Mucosa of rectum (tissue), 2 donors: ENCODE data around the gene MMP15.
A peak's percentile ranks its signal among the peaks of the same experiment; 100 is the strongest.
"Not testable (repeated sequence)": the region's sequence is repeated elsewhere in the genome, so short reads cannot be mapped to it uniquely, and the experiment has no call there.

Experiments
- H3K27ac ChIP-seq, 2 donors: one replicate each; pipeline ENCODE4 v1.7.0; 2013; ENCODE audit warnings: inconsistent platforms in 2 of 2, low read depth in 2 of 2, low read length in 2 of 2
- H3K27me3 ChIP-seq, 2 donors: one replicate each; pipeline ENCODE4 v1.7.0; 2013; ENCODE audit warnings: low read length in 2 of 2; ENCODE audit not compliant: control insufficient read depth in 2 of 2, insufficient read depth in 2 of 2
- H3K36me3 ChIP-seq, 2 donors: one replicate each; pipeline ENCODE4 v1.7.0; 2013; ENCODE audit warnings: low read length in 2 of 2; ENCODE audit not compliant: control insufficient read depth in 2 of 2, insufficient read depth in 2 of 2
- H3K4me1 ChIP-seq, 2 donors: one replicate each; pipeline ENCODE4 v1.7.0; 2013; ENCODE audit warnings: low read length in 2 of 2, mild to moderate bottlenecking in 1 of 2; ENCODE audit not compliant: control insufficient read depth in 2 of 2, insufficient read depth in 2 of 2
- H3K4me3 ChIP-seq, 2 donors: one replicate each; pipeline ENCODE4 v1.7.0; 2013; ENCODE audit warnings: low read length in 2 of 2
- H3K9ac ChIP-seq, 2 donors: one replicate each; pipeline ENCODE4 v1.7.0; 2013; ENCODE audit warnings: low read length in 2 of 2, low read depth in 1 of 2, mild to moderate bottlenecking in 1 of 2
- H3K9me3 ChIP-seq, 2 donors: one replicate each; pipeline ENCODE4 v1.7.0; 2013; ENCODE audit warnings: low read length in 2 of 2; ENCODE audit not compliant: control insufficient read depth in 2 of 2
- donor health status: healthy.
- donor health status: Normal muscosa, but diverticular disease.

Gene MMP15

DNA sequence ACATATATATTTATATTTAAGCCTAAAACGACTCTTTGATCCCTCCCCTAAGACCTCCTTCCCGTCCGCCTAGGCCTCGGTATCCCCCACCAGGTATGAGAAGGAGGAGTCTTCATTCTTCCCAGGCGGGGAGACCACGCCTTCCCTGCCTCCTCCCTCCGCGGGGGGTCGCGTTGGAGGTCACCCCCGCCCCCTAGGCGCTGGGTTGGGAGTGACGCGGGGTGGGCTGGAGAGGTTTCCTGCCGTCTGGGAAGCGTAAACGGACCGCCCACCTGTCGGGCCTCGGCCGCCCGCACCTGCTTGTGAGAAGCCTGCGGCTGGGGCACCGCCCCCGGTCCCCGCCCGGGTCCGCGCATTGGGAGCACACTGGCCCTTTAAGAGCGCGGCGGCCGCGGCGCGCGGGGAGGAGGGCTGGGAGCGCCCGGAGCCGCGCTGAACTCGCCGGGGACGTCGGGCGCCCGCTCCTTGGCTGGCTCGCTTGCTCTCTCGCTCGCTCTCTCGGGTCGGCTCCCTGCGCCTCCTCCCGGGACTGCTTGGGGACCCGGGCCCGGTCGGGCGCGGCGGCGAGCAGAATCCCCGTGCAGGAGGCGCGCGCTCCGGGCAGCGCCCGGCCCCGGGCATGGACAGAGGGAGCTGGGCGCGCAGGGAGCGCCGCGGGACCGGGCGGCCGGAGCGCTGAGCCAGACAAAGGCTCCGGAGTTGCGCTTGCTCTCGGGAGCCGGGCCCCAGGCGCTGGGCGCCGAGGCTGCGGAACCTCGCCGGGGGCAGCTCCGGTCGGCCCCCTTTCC, at the start of gene MMP15:
Gene MMP15, plus strand, starts transcription at position 404 of the 788 bp plus-strand sequence. CDS start 597 bp downstream, outside the sequence.
- peaks cover 3% of the 10 kb centered on the region in 2 donors for H3K36me3 ChIP-seq
- H3K9ac ChIP-seq = peak within 1 kb of the TSS; percentile 70 to 90
- H3K9me3 ChIP-seq = no peaks in the 10 kb centered on the region
- H3K27me3 ChIP-seq = no peaks in the 10 kb centered on the region
- H3K4me1 ChIP-seq = peaks cover 48 to 62% of the 10 kb centered on the region in 2 donors
- H3K4me3 ChIP-seq = peak within 1 kb of the TSS; percentile 80 to 92
- peak within 1 kb of the TSS; percentile 95 to 96 for H3K27ac ChIP-seq

DNA sequence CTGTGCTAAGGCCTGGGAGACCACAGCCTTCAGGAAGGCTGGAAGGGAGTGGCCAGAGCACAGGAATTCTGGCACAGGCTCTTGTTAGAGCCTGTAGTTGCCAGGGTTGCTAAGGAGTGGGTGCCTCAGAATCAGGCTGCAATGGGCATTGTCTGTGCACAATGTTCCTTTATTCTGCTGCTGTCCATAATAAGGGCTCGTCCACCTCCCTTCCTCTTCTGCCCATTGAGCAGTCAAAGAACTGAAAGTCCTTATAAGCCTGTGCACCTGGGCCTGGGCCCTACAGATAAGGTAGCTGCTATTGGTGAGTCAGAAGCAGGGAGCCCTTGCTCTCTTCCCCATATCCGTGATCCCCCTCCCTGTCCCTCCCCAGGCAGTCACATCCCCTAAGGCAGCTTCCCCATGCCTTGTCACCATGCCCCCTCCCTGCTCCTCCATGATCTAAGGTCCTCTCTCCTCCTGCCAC, 49.2 kb upstream of the MMP15 start:
- Histone ChIP-seq H3K27me3 (no peaks in the 10 kb centered on the region), H3K4me3 (no peak overlapping the region), H3K4me1 (no peaks in the 10 kb centered on the region), H3K9ac (no peak overlapping the region), H3K36me3 (no peaks in the 10 kb centered on the region), H3K9me3 (no peaks in the 10 kb centered on the region), H3K27ac (no peak overlapping the region)

DNA sequence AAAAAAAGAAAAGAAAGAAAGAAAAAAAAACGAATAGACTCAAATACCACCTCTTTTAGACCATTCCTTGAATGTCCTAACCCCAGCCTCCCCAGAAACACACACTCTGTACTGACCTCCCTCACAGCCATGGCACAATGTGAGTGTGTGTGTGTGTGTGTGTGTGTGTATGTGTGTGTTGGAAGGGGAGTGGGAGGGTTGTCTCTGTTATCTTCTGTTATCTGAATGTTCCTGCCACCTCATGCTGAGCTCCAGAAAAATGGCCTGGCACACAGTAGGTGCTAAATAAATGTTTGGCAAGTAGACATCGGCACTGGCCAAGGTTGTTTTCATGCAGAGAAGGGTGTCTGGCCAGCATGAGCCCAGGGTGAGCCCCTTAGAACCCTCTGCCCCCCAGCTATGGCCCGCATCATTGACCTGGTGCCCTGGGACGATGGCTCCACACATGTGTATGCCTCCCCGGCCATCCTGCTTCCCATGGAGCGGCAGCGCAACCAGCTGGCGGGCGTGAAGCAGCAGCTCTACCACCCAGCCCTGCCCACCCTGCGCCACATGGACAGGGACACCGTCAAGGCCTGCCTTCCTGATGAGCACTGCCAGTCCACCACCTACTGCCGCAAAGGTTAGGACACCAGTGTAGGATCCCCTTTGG, 48.0 kb upstream of the MMP15 start:
- H3K4me1 ChIP-seq = no peaks in the 10 kb centered on the region
- no peaks in the 10 kb centered on the region for H3K36me3 ChIP-seq
- H3K27me3 ChIP-seq = no peaks in the 10 kb centered on the region
- no peak overlapping the region for H3K9ac ChIP-seq
- H3K9me3 ChIP-seq = no peaks in the 10 kb centered on the region
- no peak overlapping the region for H3K27ac ChIP-seq
- H3K4me3 ChIP-seq = no peak overlapping the region

DNA sequence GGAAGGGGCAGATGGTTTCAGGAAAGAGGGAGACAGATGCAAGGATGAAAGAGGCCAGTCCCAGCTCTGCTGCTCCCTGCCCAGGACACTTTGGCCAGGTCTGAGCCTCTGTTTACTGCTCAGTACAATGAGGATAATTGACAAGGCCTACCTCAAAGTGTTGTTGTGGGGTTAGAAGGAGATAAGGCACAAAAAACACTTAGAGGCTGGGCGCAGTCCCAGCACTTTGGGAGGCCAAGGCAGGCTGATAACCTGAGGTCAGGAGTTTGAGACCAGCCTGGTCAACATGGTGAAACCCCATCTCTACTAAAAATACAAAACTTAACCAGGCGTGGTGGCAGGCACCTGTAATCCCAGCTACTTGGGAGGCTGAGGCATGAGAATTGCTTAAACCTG, 47.5 kb upstream of the MMP15 start:
- not testable (repeated sequence) for H3K4me1 ChIP-seq, H3K27me3 ChIP-seq, H3K4me3 ChIP-seq, H3K36me3 ChIP-seq, H3K9me3 ChIP-seq, H3K9ac ChIP-seq, H3K27ac ChIP-seq

DNA sequence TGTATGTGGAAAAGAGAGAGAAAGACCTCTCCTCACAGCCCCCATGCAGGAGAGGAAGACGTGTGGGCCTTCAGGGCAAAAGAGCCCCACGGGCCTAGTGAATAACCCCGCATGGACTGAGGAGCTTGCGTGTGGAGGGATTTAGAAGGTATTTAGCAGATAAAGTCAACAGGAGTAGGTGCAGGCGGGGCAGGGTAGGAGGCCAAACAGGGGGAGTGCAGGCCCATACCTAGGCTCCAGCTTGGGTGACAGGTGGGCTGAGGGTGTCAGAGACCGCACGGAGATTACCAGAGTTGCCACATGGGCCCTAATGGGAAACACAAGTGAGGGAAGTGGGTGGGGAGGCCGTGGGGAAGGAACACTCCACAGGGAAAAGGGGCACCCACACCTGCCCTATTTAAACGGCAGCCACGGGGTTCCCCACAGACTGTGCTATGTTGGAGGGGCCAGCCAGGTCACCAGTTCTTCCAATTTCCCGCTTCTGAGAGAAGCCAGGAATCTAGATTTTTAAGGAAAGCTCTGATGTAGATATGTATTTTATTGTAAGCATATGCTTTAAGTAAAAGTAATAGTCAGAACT, 46.5 kb upstream of the MMP15 start:
- Histone ChIP-seq H3K4me3 (no peak overlapping the region), H3K4me1 (no peaks in the 10 kb centered on the region), H3K27ac (no peak overlapping the region), H3K27me3 (no peaks in the 10 kb centered on the region), H3K36me3 (no peaks in the 10 kb centered on the region), H3K9ac (no peak overlapping the region), H3K9me3 (no peaks in the 10 kb centered on the region)

DNA sequence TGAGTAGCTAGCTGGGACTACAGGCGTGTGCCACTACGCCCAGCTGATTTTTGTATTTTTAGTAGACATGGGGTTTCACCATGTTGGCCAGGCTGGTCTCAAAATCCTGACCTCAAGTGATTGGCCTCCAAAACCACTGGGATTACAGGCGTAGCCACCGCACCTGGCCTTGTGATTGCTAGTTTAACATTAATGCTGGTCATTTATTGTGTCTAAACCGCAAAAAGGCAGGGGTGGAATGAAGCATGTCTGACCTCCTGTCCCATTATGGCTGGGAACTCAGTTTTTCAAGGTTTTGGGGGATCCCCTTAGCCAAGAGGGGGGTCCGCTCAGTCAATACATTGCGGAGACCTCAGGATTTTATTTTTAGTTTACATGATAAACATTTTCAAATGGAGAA, 43.9 kb upstream of the MMP15 start:
- H3K27me3 ChIP-seq = no peaks in the 10 kb centered on the region
- no peak overlapping the region for H3K27ac ChIP-seq
- H3K4me3 ChIP-seq = no peak overlapping the region
- H3K4me1 ChIP-seq = peaks cover 3 to 5% of the 10 kb centered on the region in 2 donors
- H3K9me3 ChIP-seq = no peaks in the 10 kb centered on the region
- H3K9ac ChIP-seq = no peak overlapping the region
- H3K36me3 ChIP-seq = no peaks in the 10 kb centered on the region

DNA sequence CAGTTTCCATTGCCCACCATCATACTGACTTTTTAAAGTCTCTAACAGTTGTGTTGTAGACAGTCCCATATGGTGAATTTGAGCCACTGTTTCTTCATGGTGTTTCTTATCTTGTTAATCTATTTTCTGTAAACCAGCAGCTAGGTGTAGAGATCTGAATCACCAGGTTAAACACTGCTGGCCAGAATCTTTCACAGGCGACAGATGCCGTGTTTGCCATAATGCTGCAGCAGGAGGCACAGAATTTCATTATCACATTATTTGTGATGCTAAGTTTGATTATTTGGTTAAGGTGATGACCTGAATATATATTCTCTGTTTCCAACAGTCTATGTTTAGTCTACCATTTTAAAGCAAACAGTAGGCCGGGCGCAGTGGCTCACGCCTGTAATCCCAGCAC, 43.2 kb upstream of the MMP15 start:
- no peaks in the 10 kb centered on the region for H3K36me3 ChIP-seq
- peaks cover 3 to 5% of the 10 kb centered on the region in 2 donors for H3K4me1 ChIP-seq
- H3K27ac ChIP-seq = no peak overlapping the region
- H3K9ac ChIP-seq = no peak overlapping the region
- no peaks in the 10 kb centered on the region for H3K9me3 ChIP-seq
- no peaks in the 10 kb centered on the region for H3K27me3 ChIP-seq
- H3K4me3 ChIP-seq = no peak overlapping the region

DNA sequence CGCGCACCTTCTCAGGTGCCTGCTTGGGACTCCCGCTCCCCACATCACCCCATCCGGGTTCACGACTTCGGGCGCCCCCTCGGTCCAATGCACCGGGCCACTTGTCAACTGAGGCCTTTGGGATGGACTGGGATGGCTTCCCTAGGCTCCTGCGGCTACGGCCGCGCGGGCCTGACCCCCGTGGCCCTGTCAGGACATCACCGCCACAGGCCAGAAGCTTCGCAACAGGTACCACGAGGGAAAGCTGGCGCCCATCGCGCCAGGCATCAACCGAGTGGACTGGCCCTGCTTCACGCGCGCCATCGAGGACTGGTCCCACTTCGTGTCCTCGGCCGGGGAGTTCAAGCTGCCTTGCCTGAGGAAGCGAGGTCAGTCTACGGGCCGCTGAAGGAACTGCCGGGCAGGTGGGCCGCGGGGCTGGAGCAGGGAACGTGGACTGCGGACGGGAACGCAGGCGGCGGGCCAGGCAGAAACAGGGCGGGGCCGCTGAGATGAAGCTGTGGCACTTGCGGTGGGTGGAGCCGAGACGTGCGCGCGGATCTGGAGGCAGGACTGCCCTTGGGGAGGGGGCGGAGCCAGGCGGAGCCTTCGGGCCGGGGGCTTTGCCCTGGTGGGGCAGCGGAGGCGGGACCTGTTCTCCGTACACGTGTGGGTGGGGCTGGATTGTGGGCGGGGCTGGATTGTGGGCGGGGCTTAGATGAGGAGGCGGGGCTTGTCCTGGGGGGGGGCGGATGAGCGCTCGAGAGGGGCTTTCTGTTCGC, 40.9 kb upstream of the MMP15 start:
- Histone ChIP-seq H3K9me3 (no peaks in the 10 kb centered on the region), H3K4me3 (peak overlapping the region; percentile 53 to 61), H3K4me1 (peaks cover 3 to 5% of the 10 kb centered on the region in 2 donors), H3K27me3 (no peaks in the 10 kb centered on the region), H3K27ac (no peak overlapping the region), H3K9ac (peak overlapping the region in 1 of 2 donors; percentile 47), H3K36me3 (no peaks in the 10 kb centered on the region)

DNA sequence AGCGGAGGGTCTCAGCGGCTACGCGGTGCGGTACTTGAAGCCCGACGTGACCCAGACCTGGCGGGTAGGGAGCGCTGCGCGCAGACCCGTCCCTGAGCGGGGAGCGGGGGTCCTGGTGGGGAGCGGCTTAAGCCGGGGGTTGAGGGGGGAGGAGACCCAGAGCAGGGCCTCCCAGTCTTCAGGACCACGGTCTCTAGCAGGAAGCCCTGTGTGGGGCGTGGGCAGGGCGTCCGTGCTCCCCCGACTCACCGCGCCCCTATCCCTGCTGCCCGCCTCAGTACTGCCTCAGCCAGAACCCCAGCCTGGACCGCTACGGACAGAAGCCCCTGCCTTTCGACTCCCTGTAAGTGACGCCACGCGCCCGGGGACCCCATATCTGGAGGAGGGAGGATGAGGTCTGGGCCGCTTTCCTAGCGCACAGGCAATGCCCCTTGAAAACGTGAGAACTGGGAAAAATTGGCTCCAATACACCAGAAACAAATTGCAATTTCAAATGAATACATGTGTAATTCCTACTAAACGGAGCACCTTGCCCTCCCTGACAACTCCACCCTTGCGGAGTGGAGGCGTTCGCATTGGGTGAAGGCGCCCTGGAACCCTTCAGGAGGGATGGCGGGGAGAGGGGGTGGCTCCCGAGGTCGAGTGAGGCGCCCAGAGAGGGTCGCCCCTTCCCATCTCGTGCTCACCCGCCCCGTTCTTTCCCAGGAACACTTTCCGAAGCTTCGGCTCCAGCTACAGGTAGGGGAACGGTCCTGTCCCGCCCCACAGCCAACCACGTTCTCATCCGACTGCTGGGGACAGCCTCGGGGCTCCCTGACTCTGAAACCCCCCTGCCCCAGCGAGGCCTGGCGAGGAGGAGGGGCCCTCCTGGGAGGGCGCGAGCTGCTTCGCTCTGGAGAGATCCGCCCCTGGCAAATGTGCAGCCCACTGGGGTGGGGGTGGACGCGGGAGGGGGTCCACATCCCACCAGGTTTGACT, 40.1 kb upstream of the MMP15 start:
- peak overlapping the region; percentile 48 to 53 for H3K4me3 ChIP-seq
- H3K4me1 ChIP-seq = peaks cover 3 to 5% of the 10 kb centered on the region in 2 donors
- no peak overlapping the region for H3K9ac ChIP-seq
- no peaks in the 10 kb centered on the region for H3K9me3 ChIP-seq
- no peak overlapping the region for H3K27ac ChIP-seq
- no peaks in the 10 kb centered on the region for H3K36me3 ChIP-seq
- H3K27me3 ChIP-seq = no peaks in the 10 kb centered on the region
